Stimulated activated CD8-positive, alpha-beta memory T cell treated with anti-CD3 and anti-CD28 coated beads, Interleukin-4, amount 100 ng/mL, for 4 hours (primary cell): ENCODE data around the gene PLBD2.

Experiments used
- DNase-seq, 2 donors: peaks; one replicate each; pipeline ENCODE4 v3.0.0-alpha.2; 2020; ENCODE audit warnings: low read depth in 2 of 2, low spot score in 1 of 2

Gene PLBD2, protein sequence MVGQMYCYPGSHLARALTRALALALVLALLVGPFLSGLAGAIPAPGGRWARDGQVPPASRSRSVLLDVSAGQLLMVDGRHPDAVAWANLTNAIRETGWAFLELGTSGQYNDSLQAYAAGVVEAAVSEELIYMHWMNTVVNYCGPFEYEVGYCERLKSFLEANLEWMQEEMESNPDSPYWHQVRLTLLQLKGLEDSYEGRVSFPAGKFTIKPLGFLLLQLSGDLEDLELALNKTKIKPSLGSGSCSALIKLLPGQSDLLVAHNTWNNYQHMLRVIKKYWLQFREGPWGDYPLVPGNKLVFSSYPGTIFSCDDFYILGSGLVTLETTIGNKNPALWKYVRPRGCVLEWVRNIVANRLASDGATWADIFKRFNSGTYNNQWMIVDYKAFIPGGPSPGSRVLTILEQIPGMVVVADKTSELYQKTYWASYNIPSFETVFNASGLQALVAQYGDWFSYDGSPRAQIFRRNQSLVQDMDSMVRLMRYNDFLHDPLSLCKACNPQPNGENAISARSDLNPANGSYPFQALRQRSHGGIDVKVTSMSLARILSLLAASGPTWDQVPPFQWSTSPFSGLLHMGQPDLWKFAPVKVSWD

DNA sequence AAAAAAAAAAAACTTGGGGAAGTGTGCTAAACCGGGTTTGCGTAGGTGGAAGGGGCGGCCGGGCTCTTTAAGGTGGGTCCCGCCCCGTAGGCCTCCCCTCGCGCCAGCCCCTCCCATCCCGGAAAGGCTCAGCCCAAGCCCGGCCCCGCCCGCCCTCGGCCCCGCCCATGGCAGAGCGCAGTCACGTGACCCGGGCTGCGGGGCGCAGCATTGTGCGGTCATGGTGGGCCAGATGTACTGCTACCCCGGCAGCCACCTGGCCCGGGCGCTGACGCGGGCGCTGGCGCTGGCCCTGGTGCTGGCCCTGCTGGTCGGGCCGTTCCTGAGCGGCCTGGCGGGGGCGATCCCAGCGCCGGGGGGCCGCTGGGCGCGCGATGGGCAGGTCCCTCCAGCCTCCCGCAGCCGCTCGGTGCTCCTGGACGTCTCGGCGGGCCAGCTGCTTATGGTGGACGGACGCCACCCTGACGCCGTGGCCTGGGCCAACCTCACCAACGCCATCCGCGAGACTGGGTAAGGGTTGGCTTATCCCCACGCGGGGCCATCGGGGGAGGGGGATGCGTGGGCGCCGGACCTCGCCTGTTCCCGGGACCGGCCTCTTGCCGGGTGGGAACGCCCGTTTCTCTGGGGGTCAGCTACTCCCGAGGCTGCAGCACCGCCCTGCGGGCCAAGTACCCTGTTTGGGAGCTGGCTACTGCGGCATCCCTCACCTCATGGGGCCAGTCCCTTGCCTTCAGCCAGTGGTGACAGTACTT, at the start of gene PLBD2:
PLBD2 (plus strand) TSS at position 207 of the 752 bp plus-strand sequence; CDS start at position 221, 14 bp downstream.
- DNase-seq, result peak; percentile 87 to 90

DNA sequence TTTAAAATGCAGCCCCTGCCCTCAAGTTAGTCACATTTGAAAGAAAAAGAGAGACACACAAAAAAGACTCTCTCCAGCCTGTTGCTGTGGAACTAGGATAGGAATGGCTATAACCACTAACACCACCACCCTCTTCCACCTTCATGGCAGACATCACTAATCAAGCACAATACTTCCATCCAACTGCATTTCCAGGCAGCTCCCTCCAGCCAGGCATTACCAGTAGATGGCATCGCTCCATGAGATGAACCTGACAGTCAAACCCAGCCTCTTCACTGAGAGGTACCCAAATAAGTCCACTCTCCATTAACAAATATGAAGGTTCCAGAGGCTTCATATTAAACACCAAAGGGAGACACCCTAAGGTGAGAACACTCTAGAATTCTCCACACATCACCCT, 47.9 kb upstream of the PLBD2 start:
- DNase-seq, result no peak

DNA sequence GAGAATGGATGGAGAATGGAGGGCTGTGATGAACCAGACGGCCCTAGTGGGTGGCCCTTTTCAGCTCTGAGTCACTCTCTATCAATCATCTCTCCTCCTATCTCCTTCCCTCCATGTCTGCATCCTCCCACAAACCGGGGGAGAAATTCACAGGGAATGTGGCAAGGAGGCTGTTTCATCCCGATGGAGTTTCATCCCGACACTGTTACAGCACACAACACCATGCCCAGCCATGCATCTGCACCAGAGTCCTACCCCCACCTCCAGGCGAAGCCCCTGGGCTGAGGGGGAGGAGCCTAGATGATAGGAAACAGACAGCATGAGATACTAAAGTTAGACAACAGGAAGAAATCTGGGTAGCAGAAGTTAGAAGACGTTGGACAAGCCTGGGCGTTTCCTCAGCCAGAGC, 44.3 kb upstream of the PLBD2 start:
- no peak for DNase-seq

DNA sequence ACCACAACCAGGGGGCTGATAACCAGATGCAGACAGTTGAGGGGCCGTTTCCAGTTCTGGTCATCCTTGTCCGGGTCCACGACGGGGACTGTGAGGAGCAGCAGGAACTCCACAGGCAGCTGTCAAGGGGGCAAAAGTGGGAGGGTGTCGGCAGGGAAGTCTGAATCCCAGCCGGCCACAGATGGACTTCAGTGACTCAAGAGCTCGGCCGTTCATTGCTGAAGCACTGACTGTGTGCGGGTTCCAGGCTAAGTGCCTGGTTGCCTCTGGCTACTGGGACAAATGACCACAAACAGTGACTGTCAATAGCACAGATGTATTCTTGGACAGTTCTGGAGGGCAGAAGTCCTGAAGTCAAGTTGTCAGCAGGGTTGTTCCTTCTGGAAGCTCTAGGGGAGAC, 43.0 kb upstream of the PLBD2 start:
- no peak for DNase-seq

- DNase-seq, result no peak
These were observed 42.2 kb upstream of the PLBD2 start for GRCh38 chr12:113316155-113316554.

DNA sequence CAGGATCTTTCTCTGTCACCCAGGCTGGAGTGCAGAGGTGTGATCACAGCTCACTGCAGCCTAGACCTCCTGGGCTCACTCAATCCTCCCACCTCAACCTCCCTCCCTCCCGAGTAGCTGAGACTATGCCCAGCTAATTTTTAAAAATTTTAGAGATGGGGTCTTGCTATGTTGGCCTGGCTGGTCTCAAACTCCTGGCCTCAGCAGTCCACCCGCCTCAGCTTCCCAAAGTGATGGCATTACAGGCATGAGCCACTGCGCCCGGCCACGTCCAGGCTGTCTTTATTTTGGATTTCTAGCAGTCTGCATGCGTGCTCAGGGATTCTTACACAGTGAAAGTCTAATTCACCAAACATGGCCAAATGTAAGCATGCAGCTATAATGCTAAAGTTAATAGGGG, 41.3 kb upstream of the PLBD2 start:
- no peak for DNase-seq

DNA sequence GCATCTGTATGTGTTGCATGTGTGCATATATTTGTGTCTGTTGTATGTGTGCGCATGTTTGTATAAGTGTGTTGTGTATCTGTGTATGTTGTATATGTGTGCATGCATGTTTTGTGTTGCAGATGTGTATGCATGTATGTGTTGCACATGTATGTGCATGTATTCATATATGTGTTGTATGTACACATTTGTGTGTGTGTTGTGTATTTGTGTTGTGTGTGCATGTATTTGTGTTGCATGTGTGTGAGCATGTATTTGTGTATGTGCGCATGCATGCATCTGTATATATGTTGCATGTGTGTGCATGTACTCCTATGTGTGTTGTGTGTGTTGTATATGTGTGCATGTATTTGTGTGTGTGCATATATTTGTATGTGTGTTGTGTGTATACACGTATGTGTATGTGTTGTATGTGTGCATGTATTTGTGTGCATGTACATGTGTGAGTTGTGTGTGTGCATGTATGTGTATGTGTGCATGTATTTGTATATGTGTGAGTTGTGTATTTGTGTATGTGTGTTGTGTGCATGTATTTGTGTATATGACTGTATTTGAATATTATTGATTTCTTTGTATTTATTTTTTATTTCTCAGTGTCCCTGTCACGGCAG, 40.2 kb upstream of the PLBD2 start:
- DNase-seq, result no peak

- DNase-seq, result no peak
These were observed 39.3 kb upstream of the PLBD2 start for GRCh38 chr12:113318900-113319628.

DNA sequence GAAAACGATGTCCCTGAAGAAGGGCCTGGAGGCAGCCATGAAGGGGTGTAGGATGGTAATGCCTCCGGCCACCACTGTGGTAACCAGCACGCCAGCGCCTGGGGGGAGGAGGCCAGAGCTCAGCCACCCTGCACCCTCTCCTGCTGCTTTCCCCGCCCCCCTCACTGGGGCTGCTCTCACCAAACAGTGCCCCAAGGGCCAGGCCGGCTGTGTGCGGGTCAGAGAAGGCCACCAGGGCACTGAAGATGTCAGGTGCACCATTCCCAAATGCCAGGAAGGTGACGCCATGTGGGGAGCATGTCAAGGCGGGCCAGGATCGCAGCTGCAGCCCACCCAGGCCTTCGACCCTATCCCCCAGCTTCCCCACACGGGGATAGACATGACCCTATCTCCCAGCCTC, 38.0 kb upstream of the PLBD2 start:
- no peak for DNase-seq

DNA sequence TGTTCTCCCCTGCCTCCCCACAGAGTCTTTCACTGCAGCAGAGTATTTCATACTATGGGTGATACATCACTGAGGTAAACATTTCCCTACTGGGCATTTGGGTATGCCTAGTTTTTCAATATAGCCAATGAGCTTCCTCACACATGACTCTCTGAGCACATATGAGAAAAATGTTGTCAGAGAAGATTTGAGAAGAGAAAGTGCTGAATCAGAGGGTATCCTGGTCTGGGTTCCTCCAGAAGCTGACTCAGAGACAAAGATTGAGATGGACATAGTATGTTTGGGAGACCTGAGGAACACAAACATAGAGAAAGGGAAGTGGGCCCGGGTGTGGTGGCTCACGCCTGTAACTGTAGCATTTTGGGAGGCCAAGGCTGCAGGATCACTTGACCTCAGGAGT, 36.0 kb upstream of the PLBD2 start:
- no peak for DNase-seq

DNA sequence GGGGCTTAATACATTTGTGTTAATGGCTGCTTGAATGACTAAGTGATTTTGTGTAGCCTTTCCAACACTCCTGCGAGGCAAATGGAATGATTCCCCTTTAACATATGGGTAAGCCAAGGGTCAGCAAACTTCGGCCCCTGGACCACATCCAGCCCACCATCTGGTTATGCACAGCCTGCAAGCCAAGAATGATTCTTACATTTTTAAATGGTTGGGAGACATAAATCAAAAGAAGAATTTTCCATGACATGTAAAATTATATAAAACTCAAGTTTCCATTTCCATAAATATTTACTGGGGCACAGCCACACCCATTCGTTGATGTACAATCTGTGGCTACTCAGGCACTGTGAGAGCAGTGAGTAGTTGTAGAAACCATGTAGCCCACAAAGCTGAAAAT, 32.5 kb upstream of the PLBD2 start:
- no peak for DNase-seq

GRCh38 chr12:113326775-113327395, 31.5 kb upstream of the PLBD2 start:
- DNase-seq, result no peak

- DNase-seq, result no peak
These were observed 30.0 kb upstream of the PLBD2 start for GRCh38 chr12:113328368-113328889.

DNA sequence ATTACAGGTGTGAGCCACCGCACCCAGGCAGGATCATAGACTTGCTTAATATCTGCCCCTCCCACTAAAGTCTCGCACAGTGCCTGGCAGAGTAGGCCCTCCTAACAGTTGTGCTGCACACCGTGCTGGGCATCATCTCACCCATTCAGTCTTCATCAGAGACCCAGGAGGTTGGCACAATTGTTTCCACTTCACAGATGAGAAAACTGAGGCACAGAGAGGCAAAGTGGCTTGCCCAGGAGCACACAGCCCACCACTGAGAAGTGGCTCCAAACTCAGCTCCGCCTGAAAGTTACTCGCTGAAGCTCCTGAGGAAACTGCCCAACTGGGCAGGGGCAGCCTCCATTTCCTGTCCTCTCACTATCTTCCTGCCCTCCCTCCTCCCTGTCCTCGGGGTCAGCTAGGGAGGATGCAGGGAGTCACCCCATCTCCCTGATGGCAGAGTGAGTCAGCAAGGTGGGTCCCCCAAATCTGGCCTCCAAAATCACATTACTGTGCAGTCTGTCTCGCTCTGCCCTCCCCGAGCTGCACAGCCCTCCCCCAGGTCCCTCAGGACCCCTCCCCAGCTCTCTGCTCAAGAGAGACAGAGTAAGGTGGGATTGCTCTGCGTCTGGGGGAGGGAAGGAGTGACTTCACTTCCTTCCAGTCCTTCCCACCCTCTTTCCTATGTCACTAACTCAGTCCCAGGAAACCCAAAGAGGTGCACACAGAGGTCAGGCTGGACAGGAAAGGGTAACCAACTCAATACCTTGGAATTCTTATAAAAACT, 29.2 kb upstream of the PLBD2 start:
- no peak for DNase-seq

DNA sequence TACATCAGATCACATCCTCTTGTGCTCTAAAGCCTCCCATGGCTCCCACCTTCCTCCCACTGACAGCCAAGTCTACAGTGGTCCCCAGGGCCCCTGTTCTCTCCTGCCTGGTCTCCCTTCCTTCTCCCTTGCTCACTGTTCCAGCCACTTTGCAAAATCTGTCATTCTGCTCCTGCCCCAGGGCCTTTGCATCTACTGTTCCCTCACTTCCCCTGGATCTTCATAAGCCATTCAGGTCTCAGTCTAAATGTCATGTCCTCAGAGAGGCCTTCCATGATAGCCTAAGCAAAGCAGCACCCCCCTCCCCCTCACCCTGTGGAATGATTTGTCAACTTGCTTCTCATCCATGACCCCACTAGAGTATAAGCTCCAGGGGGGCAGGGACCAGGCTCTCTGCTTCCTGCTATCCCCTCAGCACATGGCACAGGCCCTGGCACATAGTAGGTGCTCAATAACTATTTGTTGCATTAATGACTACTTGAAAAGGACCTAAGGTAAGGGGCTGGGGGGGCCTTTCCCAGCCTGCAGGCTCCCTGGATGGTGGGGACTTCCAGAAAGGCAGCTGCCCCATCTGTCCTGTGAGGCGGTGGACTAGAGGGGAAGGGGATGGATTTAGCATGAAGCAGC, 28.5 kb upstream of the PLBD2 start:
- no peak for DNase-seq

DNA sequence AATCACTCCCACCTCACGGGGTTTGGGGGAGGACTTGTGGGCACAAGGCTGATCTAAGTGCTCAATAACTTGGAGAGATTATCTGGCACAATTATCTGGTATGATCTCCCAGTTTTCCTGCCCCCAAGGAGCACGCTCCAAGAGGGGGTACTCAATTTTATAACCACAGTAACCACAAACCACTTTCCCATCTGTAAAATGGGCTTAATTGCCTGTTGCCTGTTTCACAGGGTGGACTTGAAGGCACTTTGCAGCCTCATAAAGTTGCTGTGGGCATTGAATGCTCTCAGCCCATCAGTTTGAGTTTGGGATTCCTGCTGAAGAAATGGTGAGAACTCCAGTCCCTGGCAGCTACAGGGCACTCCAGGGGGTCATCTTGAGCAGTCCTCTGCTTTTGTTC, 27.9 kb upstream of the PLBD2 start:
- no peak for DNase-seq

GRCh38 chr12:113332688-113333417, 25.5 kb upstream of the PLBD2 start:
- no peak for DNase-seq

DNA sequence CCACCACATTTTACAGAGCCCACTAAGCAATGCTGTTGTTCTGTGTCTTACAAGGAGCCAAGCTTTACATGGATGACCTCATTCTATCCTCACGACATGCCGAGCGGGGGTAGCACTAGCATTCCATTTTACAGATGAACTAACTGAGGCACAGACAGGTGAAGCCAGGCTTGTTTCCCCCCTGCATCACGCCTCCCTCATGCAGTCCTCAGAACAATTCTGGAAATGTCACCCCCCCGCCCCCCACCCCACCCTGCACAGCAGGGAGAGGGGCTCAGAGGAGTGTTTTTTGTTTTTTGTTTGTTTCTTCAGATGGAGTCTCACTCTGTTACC, 25.0 kb upstream of the PLBD2 start:
- no peak for DNase-seq
